Stimulated activated CD4-positive, alpha-beta T cell treated with anti-CD3 and anti-CD28 coated beads, TNF-alpha, amount 100 ng/mL, for 4 hours (primary cell): ENCODE measurements around the gene DOCK4.
"Not testable (repeated sequence)": the region's sequence is repeated elsewhere in the genome, so short reads cannot be mapped to it uniquely, and the experiment has no call there.

Experiments
- DNase-seq, 3 experiments: peaks; one replicate each; pipeline ENCODE4 v3.0.0-alpha.2; 2020; ENCODE audit warnings: low read depth in 3 of 3

The DOCK4 gene

DNA sequence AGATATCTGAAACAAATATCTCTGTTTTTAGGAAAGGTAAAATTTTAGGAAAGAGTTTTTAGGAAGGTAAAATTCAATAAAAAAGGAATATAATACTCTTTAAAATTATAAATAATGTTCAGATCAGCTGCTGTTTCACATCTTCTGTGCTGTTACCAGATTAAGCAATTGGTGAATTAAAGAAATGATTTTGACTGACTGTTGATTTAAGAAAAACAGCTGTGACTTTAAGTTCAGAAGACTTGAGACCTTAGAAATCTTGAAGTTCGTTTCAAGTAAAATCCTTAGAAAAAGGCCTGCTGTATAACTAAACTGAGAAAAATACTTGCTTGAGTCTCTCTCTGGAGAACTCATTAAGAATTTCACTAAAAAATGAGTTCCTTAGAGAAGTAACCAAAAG lies 250.6 kb downstream of the DOCK4 start:
- DNase-seq = no peak

DNA sequence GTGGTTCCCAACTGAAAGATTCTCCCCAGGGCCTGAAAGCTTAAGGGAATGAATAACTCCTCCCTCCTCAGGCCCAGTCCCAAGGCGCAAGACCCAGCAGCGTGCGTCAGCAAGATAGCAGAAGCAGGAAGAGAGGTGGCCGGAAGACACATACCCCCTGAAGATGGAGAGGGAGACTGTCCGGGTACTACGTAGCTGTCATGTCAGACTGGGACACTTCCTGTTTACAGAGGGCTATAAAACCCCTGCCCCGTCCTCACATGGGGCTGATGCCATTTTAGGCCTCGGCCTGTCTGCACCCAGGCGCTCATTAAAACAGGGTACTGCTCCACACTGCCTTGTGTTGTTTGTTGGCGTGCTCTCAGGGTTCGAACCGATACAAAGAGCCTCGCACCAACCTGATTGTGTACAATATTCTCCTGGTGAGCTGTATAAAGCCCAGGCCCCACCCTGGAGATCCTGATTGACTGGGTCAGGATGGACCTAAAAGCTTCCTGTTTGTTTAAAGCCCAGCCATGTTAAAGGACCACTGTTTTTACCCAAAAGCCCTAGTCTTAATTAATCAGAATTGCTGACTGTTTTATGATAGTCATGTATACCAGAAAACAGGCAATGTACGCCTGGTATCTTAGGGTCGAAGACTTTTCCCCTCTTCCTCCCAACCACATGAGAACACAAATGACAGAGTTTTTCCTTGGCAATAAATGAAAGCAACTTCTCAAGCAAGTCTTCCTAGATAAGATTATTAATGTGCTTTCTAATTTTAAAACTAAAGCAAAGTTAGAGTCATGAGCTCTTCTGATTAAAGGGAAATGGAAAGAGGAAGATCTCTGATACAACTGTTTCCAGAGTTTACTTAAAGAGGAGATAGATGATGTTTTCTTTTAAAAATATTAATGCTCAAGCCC lies 251.5 kb downstream of the DOCK4 start:
- no peak for DNase-seq

- no peak for DNase-seq
These were observed 252.1 kb downstream of the DOCK4 start for GRCh38 chr7:111954056-111954455.

DNA sequence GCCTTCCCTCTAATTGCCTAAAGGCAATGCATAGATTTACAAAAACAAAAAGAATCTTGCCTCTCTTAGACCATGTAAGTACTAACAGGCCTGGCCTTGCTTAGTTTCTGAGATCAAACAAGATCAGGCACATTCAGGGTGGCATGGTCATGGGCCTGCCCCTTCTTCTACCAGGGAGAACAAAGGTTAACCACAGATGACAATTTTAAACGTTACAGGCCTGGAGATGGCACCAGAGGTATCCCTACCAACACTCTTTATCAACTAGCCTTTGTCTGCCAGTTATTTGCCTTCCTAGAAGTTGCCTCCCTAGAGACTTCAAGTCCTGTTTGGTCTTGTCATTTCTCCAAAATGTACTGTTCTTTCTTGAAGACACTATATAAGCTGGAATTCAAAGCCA lies 252.6 kb downstream of the DOCK4 start:
- DNase-seq = no peak

- no peak for DNase-seq
These were observed 253.4 kb downstream of the DOCK4 start for GRCh38 chr7:111952783-111953182.

GRCh38 chr7:111951052-111951451 lies 255.1 kb downstream of the DOCK4 start:
- no peak for DNase-seq

DNA sequence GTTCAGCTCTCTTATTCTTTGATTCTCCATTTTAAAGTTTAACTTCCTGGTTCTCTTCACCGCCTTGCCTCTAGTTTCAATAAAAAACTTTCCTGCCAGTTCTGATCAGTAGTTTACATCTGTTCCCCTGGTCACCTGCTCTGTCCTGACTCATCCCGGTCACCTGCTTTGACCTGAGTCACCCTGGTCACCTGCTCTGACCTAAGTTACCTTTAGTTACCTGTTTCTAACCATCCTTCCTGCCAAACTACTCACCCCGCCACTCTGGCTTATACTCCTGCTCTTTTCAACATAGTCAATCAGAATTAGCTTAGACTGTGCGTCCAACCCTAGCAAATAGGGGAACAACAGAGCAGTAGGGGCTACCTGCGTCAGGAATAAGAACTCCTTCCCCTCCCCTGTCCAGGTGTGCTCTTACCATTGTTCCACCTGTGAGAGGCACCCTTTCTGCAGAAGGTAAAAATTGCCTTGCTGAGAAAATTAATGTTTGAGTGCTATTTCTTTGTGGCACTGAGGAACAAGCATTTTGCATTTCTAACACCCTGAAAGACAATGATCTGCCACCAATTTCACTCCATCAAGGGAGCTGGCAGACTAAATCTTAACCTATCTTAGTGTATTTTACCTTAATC lies 263.6 kb downstream of the DOCK4 start:
- DNase-seq = no peak

- DNase-seq = no peak
These were observed 269.0 kb downstream of the DOCK4 start for GRCh38 chr7:111937163-111937562.

GRCh38 chr7:111933609-111934008 lies 272.6 kb downstream of the DOCK4 start:
- DNase-seq = no peak

DNA sequence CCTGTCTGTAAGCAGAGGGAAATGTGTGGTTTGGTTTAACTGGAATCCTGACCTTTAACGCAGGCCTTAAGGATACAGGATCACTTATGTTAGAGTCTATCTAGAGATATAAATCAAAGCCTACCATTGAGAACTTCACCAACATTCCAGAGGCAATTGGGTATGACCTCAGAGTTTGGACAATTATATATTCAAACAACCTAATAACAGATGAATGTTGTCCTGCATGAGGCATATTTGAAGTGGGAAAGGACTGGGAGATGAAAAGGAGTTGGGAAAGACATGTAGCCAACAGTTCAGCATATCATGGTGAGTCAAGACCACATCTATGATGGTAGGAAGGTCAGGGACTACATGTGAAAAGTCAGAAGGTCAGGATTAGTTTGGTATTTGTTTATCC lies 274.2 kb downstream of the DOCK4 start:
- DNase-seq = no peak

DNA sequence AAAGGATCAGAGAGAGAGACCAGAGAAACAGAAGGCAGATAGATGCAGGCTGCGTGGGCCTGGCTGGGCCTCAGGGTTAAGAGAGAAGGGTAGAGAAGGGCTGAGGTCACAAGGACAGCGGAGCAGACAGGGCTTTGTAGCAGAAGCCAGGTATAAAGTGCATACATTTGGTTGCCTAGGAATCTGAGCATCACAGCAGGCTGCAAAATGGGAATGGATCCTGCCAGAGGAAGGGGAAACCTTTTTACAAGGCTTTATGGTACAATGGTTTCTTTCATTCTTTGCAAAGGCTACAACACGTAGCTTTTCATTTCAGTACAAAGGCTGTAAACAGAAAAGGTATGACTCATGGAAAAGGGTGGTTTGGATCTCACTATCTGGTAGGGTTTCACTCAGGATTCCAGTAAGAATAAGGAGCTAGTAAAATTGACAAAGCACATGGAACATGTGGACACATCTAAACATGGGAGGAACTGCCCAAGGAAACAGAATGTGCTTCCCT lies 275.1 kb downstream of the DOCK4 start:
- no peak for DNase-seq

- no peak for DNase-seq
These were observed 276.9 kb downstream of the DOCK4 start for GRCh38 chr7:111929264-111929663.

DNA sequence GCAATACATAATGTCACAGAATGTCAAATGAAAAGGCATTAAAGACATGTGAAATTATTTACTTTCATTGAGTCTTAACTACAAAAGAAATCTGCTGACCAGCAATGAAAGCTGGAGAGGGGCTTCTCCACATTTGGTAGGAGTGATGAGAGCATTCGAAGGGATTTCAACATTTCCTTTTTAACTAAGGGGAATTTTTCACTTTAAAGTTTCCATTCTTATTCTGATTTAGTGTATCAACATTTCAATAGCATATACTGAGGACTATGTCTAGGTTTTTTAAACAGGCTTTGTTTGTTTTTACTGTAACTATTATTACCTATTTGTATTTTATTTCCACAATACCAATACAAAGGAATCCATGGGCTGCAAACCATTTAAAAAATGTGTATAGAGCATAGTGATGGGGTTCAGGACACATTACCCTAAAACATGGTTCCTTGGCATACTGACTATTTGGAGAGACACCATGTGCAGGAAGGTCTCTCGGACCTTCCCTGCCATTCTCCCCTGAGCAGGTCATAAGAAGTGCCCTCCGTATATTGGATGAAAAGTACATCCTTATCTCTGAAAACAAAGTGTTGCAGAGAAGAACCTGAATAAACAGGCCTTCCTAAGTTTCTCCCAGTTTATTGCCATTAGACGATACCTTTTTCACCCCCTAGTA lies 278.7 kb downstream of the DOCK4 start:
- no peak for DNase-seq

DNA sequence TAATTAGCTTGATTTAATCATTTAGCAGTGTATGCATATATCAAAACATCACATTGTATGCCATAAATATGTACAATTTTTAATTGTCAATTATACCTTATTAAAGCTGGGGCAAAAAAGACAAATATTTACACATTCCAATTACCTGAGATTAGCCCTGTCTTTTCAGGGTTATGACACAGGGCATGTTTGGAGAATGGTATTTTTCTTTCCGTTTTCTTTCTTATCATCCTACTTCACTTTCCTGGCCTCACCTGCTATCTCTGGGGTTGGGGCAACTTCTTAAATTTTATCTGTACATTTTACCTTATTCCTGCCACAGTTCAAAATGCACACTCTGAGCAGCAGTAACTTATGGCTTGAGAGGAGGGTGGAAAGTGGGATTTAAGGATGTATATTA lies 285.9 kb downstream of the DOCK4 start:
- no peak for DNase-seq

DNA sequence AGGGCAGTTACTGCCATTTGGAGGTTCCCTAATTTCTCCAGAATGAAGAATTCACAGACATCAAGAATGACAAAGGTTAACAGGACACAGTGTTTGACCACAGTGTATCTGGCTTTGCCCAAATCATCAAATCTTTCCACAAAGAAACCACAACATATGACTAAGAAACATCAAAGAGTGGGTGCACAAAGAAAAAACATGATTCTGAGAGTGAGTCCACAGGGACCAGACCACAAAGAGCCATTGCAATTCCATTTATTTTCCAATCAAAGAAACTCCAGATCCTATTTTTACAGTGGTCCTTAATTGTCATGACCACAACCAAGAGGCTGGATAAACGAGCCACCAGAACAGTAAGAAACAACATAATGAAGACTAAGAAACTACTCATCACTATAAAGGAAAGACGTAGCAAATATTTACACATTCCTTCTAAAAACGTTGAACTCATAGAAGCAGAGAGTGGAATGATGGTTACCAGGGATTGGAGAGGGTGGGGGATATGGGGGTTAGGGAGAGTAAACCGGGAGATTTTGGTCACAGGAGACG lies 286.5 kb downstream of the DOCK4 start:
- no peak for DNase-seq

- no peak for DNase-seq
These were observed 287.0 kb downstream of the DOCK4 start for GRCh38 chr7:111919164-111919563.

GRCh38 chr7:111918461-111918860 lies 287.7 kb downstream of the DOCK4 start:
- DNase-seq = no peak

DNA sequence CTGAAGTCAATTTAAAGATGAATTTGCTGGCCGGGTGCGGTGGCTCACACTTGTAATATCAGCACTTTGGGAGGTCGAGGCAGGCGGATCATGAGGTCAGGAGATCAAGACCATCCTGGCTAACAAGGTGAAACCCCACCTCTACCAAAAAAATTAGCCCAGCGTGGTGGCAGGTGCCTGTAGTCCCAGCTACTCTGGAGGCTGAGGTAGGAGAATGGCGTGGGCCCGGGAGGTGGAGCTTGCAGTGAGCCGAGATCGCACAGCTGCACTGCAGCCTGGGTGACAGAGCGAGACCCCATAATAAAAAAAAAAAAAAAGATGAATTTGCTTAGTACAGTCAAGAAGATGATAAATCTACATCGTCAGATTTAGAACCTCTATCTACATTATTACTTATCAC lies 288.8 kb downstream of the DOCK4 start:
- not testable (repeated sequence) for DNase-seq

GRCh38 chr7:111914291-111914690 lies 291.9 kb downstream of the DOCK4 start:
- no peak for DNase-seq

DNA sequence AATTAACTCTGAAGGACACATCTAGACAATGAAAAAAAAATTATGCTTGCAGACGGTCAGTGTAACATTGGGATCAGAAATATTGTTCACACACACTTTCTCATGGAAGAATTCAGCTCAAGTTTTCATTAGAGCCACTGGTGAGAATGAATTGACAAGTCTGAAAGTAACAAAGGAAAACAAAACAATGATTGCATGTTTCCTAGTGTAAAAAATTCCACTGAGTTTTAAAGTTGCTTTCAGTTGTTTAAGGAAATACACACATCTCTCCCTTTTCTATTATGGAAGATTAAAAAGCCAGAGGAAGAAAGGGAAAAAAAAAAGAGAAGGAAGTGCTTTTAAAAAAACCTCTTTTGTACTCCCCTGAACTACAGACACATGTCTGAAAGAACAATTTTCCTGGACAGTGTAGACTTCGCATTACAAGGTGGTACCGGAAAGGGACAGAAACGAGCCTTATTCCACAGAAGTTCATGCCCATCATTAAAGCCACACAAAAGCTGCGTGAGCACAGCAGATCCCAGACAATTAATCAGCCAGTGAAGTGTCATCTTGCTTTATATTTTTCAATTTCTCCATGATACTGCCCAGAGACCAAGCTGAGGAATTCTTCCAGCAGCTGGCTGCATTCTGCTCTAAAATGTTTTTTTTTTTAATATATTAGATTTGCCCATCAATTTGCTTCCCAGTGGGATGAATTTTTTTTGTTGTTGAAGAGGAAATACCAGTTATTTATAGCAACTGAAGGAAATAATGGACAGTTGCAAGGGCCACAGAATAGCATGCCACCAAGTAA lies 294.8 kb downstream of the DOCK4 start:
- no peak for DNase-seq

GRCh38 chr7:111910656-111911055 lies 295.5 kb downstream of the DOCK4 start:
- no peak for DNase-seq
